ENCODE measurements around the gene ST8SIA4. TPM values are rescaled to one million over a fixed set of nuclear protein-coding genes. Genes with fewer than 3 reads are reported as not detected.

ST8SIA4 gene
- total RNA-seq, 1 experiment from 2014 or later = 0.47 TPM

- no peaks in the 10 kb centered on the region for H3K4me1 ChIP-seq (ENCODE audit: insufficient read depth, low read length, poor library complexity, severe bottlenecking)
- no peak overlapping the region for H3K4me3 ChIP-seq (ENCODE audit: low read depth, low read length, poor library complexity, severe bottlenecking)
- no peaks in the 10 kb centered on the region for H3K9me3 ChIP-seq (ENCODE audit: low read depth, low read length, poor library complexity, severe bottlenecking)
- DNase-seq (ENCODE audit: low spot score) = no peak
- no peaks in the 10 kb centered on the region for H3K36me3 ChIP-seq (ENCODE audit: insufficient read depth, low read length, poor library complexity, severe bottlenecking)
- ChIA-PET CTCF (no interaction called here), POLR2A (ENCODE audit: low non-redundant PET) (no interaction called here)
- intact Hi-C loops (cut with micrococcal nuclease; ENCODE audit: unreplicated experiment) = no loop called here
- H3K27me3 ChIP-seq (replicated peaks; ENCODE audit: insufficient read depth, low read depth, low read length, poor library complexity) = no peaks in the 10 kb centered on the region
- TF ChIP-seq EZH2 (IDR thresholded peaks at IDR 0.05; ENCODE audit: borderline replicate concordance, low read depth, low read length, poor library complexity, severe bottlenecking) (no peak), CTCF (conservative IDR thresholded peaks at IDR 0.05; ENCODE audit: low read depth, low read length) (no peak)
- BruUV-seq (replicated peaks) = no TSS peak
- no peak overlapping the region for H3K27ac ChIP-seq (ENCODE audit: low read depth, low read length, poor library complexity, severe bottlenecking)
Measured at GRCh38 chr5:100797861-100798260, 105.2 kb downstream of the ST8SIA4 start.

GRCh38 chr5:100796851-100797250 lies 106.2 kb downstream of the ST8SIA4 start:
- Histone ChIP-seq H3K27me3 (replicated peaks; ENCODE audit: insufficient read depth, low read depth, low read length, poor library complexity) (no peaks in the 10 kb centered on the region), H3K4me1 (ENCODE audit: insufficient read depth, low read length, poor library complexity, severe bottlenecking) (no peaks in the 10 kb centered on the region), H3K4me3 (ENCODE audit: low read depth, low read length, poor library complexity, severe bottlenecking) (no peak overlapping the region), H3K36me3 (ENCODE audit: insufficient read depth, low read length, poor library complexity, severe bottlenecking) (no peaks in the 10 kb centered on the region), H3K9me3 (ENCODE audit: low read depth, low read length, poor library complexity, severe bottlenecking) (no peaks in the 10 kb centered on the region), H3K27ac (ENCODE audit: low read depth, low read length, poor library complexity, severe bottlenecking) (no peak overlapping the region)
- TF ChIP-seq EZH2 (IDR thresholded peaks at IDR 0.05; ENCODE audit: borderline replicate concordance, low read depth, low read length, poor library complexity, severe bottlenecking) = no peak
- no peak for TF ChIP-seq CTCF (conservative IDR thresholded peaks at IDR 0.05; ENCODE audit: low read depth, low read length)
- intact Hi-C loops (cut with micrococcal nuclease; ENCODE audit: unreplicated experiment) = no loop called here
- no TSS peak for BruUV-seq (replicated peaks)
- ChIA-PET CTCF (no interaction called here), POLR2A (ENCODE audit: low non-redundant PET) (no interaction called here)
- DNase-seq (ENCODE audit: low spot score) = no peak

GRCh38 chr5:100794844-100795243 lies 108.2 kb downstream of the ST8SIA4 start:
- intact Hi-C loops (cut with micrococcal nuclease; ENCODE audit: unreplicated experiment) = no loop called here
- ChIA-PET POLR2A (ENCODE audit: low non-redundant PET) (no interaction called here), CTCF (no interaction called here)
- BruUV-seq (replicated peaks) = no TSS peak
- no peak overlapping the region for H3K4me3 ChIP-seq (ENCODE audit: low read depth, low read length, poor library complexity, severe bottlenecking)
- H3K36me3 ChIP-seq (ENCODE audit: insufficient read depth, low read length, poor library complexity, severe bottlenecking) = no peaks in the 10 kb centered on the region
- H3K9me3 ChIP-seq (ENCODE audit: low read depth, low read length, poor library complexity, severe bottlenecking) = no peaks in the 10 kb centered on the region
- H3K4me1 ChIP-seq (ENCODE audit: insufficient read depth, low read length, poor library complexity, severe bottlenecking) = no peaks in the 10 kb centered on the region
- H3K27me3 ChIP-seq (replicated peaks; ENCODE audit: insufficient read depth, low read depth, low read length, poor library complexity) = no peaks in the 10 kb centered on the region
- no peak overlapping the region for H3K27ac ChIP-seq (ENCODE audit: low read depth, low read length, poor library complexity, severe bottlenecking)
- no peak for TF ChIP-seq CTCF (conservative IDR thresholded peaks at IDR 0.05; ENCODE audit: low read depth, low read length)
- DNase-seq (ENCODE audit: low spot score) = no peak

Measured in A673 (cell line).